Stomach (tissue), 9 donors: ENCODE results near the gene OOSP3. TPM values are rescaled to one million over a fixed set of nuclear protein-coding genes. Genes with fewer than 3 reads are reported as not detected.

ENCODE experiments used
- DNase-seq, 2 donors: peaks; one replicate each; pipeline versions ENCODE4 v3.0.0 to v3.0.0-alpha.2; 2013 to 2019
- H3K27ac ChIP-seq, 5 donors: fragments of 200-600 bp in 4 of 5; sonication (generic) in 4 of 5; one replicate each; pipeline ENCODE4 v1.5.1; 2013 to 2019; ENCODE audit warnings: mild to moderate bottlenecking in 1 of 5, moderate library complexity in 1 of 5
- H3K27me3 ChIP-seq, 3 donors: fragments of 200-600 bp; sonication (generic); one replicate each; pipeline ENCODE4 v1.5.1; 2017 to 2019; ENCODE audit warnings: mixed run types in 1 of 3
- H3K36me3 ChIP-seq, 4 donors: fragments of 200-600 bp; sonication (generic); 1 replicate in 3 of 4; 2 replicates in 1 of 4; pipeline ENCODE4 v1.5.1; 2016 to 2019
- H3K4me1 ChIP-seq, 4 donors: fragments of 200-600 bp; sonication (generic); one replicate each; pipeline ENCODE4 v1.5.1; 2016 to 2019
- H3K4me3 ChIP-seq, 4 donors: fragments of 200-600 bp; sonication (generic) in 3 of 4; one replicate each; pipeline ENCODE4 v1.5.1; 2016 to 2019; ENCODE audit warnings: mild to moderate bottlenecking in 1 of 4
- H3K9me3 ChIP-seq, 4 donors: fragments of 200-600 bp; sonication (generic); one replicate each; pipeline ENCODE4 v1.5.1; 2016 to 2019
- CTCF ChIP-seq, 7 experiments: fragments of 450-650 bp in 4 of 7; fragments of 200-600 bp in 3 of 7; sonication (generic) in 3 of 7; IDR thresholded peaks; one replicate each; pipeline ENCODE4 v1.5.1; 2016 to 2019; ENCODE audit warnings: antibody characterized with exemption in 7 of 7, control low read depth in 2 of 7, mild to moderate bottlenecking in 1 of 7
- EP300 ChIP-seq: sonication (generic); formaldehyde crosslinking; IDR thresholded peaks from one replicate; pipeline ENCODE4 v1.6.1; 2017; ENCODE audit warnings: antibody characterized with exemption
- POLR2A ChIP-seq, 4 donors: fragments of 450-650 bp; IDR thresholded peaks; one replicate each; pipeline ENCODE4 v1.6.1; 2016; ENCODE audit warnings: antibody characterized with exemption in 4 of 4, control low read depth in 2 of 4, mild to moderate bottlenecking in 1 of 4, moderate library complexity in 1 of 4
- POLR2AphosphoS5 ChIP-seq, 3 donors: sonication (generic); formaldehyde crosslinking; IDR thresholded peaks; one replicate each; pipeline ENCODE4 v1.6.1; 2016; ENCODE audit warnings: antibody characterized with exemption in 3 of 3
- WGBS, 5 donors: extraction: QIAGEN DNeasy Blood & Tissue Kit in 3 of 5; methylation state at CpG; one replicate each; pipeline versions ENCODE4 v1.1.5 to v1.1.7; 2013 to 2018; 5-methylcytosine and 5-hydroxymethylcytosine counted together
- intact Hi-C: fragments of 100-400 bp; cut with DNase I; formaldehyde crosslinking; loops from one replicate; pipeline ENCODE4 v1.15.1; 2023; ENCODE audit warnings: low total_unique reads
- polyA plus RNA-seq, 3 donors: library from polyadenylated mRNA; stranded (reverse); fragments of 200-250 nt; gene quantifications; one replicate each; pipeline ENCODE4 v1.2.3, GENCODE V29; 2013
- total RNA-seq, 5 donors: library from RNA; depleted of rRNA; stranded (reverse); fragments of >200 nt; gene quantifications; one replicate each; pipeline versions ENCODE4 v1.1.0 to v1.2.3, GENCODE V29; 2014 to 2016
- donor health status: healthy with polysubstance abuse.
- donor health status: Bipolar disorder and iron deficiency.
- donor health status: healthy.

OOSP3 gene
- total and polyA plus RNA-seq, 8 donors: not detected

- intact Hi-C loops: no loop called here
- Histone ChIP-seq H3K9me3 (no peaks in the 10 kb centered on the region), H3K36me3 (no peaks in the 10 kb centered on the region), H3K4me1 (peaks cover 0 to 6% (median 0%) of the 10 kb centered on the region in 4 donors), H3K4me3 (no peak overlapping the region), H3K27me3 (no peaks in the 10 kb centered on the region), H3K27ac (no peak overlapping the region)
- 97 to 98% (median 98%) methylated on average over 31 of the region's 31 CpGs for WGBS, 5 donors
- DNase-seq: no peak
- TF ChIP-seq CTCF (IDR thresholded peaks at IDR 0.05) (no peak), POLR2A (IDR thresholded peaks at IDR 0.05) (no peak), EP300 (no peak)
These were observed 19.5 kb downstream of the OOSP3 start for GRCh38 chr11:59898046-59898445.

GRCh38 chr11:59898650-59899049, 20.1 kb downstream of the OOSP3 start:
- intact Hi-C loops: no loop called here
- no peak for DNase-seq
- Histone ChIP-seq H3K9me3 (no peaks in the 10 kb centered on the region), H3K27ac (no peak overlapping the region), H3K27me3 (no peaks in the 10 kb centered on the region), H3K4me1 (peaks cover 0 to 6% (median 0%) of the 10 kb centered on the region in 4 donors), H3K4me3 (no peak overlapping the region), H3K36me3 (no peaks in the 10 kb centered on the region)
- TF ChIP-seq EP300: no peak
- no peak for TF ChIP-seq POLR2A (IDR thresholded peaks at IDR 0.05)
- no peak for TF ChIP-seq POLR2AphosphoS5 (IDR thresholded peaks at IDR 0.05)
- no peak for TF ChIP-seq CTCF (IDR thresholded peaks at IDR 0.05)
- WGBS, 5 donors: 83 to 84% (median 83%) methylated on average over 7 of the region's 7 CpGs

GRCh38 chr11:59899532-59899931, 20.9 kb downstream of the OOSP3 start:
- WGBS, 5 donors: 79 to 85% (median 80%) methylated on average over 11 of the region's 11 CpGs
- DNase-seq: no peak

GRCh38 chr11:59900366-59901126, 22.0 kb downstream of the OOSP3 start:
- Histone ChIP-seq H3K36me3 (no peaks in the 10 kb centered on the region), H3K27me3 (no peaks in the 10 kb centered on the region), H3K27ac (no peak overlapping the region), H3K4me3 (no peak overlapping the region), H3K4me1 (peaks cover 0 to 6% (median 0%) of the 10 kb centered on the region in 4 donors), H3K9me3 (no peaks in the 10 kb centered on the region)
- no peak for DNase-seq
- TF ChIP-seq CTCF (IDR thresholded peaks at IDR 0.05) (no peak), POLR2A (IDR thresholded peaks at IDR 0.05) (no peak), POLR2AphosphoS5 (IDR thresholded peaks at IDR 0.05) (no peak), EP300 (no peak)
- 76 to 84% (median 77%) methylated on average over 6 of the region's 6 CpGs for WGBS, 5 donors
- intact Hi-C loops: no loop called here

More at GRCh38 chr11:59899532-59899931, 20.9 kb downstream of the OOSP3 start:
- H3K36me3 ChIP-seq: no peaks in the 10 kb centered on the region
- no peak overlapping the region for H3K4me3 ChIP-seq
- no peaks in the 10 kb centered on the region for H3K9me3 ChIP-seq
- H3K27ac ChIP-seq: no peak overlapping the region
- H3K27me3 ChIP-seq: no peaks in the 10 kb centered on the region
- TF ChIP-seq POLR2AphosphoS5 (IDR thresholded peaks at IDR 0.05) (no peak), EP300 (no peak), POLR2A (IDR thresholded peaks at IDR 0.05) (no peak), CTCF (IDR thresholded peaks at IDR 0.05) (no peak)
- peaks cover 0 to 6% (median 0%) of the 10 kb centered on the region in 4 donors for H3K4me1 ChIP-seq
- intact Hi-C loops: no loop called here
